ENCODE results near the gene USP30. TPM values are rescaled to one million over a fixed set of nuclear protein-coding genes. Genes with fewer than 3 reads are reported as not detected.
A peak's percentile ranks its signal among the peaks of the same experiment; 100 is the strongest.

USP30 gene
- polyA plus RNA-seq, 1 donor from 2014 or later, result 16.0 TPM

DNA sequence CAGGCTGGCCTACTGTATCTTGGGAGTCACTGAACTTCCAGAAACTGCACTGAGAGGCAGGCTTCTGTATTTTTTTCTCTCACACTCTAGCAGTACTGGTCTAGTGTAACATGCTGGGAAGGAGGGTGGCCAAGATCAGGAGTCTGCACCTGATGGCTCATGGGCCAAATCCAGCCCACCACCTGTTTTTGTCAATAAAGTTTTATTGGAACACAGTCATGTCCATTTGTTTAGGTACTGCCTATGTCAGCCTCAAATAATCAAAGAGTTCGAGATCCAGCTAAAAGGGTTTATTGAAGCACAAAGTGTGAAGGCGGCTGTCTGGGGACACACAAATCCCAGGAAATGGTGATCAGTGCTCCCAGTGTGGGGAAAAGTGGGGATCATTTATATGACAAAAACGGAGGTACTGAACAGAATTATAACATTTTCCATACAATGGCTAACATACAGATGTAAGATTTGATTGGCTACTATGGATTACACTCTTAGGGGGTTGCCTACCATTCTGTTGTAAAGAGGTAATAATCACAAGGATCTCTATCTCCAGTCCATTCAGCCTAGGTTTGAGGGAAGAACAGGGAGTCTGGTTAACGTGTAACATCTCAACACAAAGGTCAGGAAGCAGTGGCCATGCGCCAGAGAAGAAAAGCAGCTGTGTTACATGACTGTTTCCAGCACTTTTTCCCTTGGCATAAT lies 12.9 kb downstream of the USP30 start:
- no peaks in the 10 kb centered on the region for H3K9me3 Mint-ChIP-seq
- H3K4me1 Mint-ChIP-seq, result peaks cover 0 to 3% (median 1%) of the 10 kb centered on the region in 3 donors
- H3K36me3 Mint-ChIP-seq, result peaks cover 11% of the 10 kb centered on the region
- no peak overlapping the region for H3K27ac Mint-ChIP-seq
- H3K27me3 Mint-ChIP-seq, result no peaks in the 10 kb centered on the region
- no peak overlapping the region for H3K4me3 Mint-ChIP-seq

DNA sequence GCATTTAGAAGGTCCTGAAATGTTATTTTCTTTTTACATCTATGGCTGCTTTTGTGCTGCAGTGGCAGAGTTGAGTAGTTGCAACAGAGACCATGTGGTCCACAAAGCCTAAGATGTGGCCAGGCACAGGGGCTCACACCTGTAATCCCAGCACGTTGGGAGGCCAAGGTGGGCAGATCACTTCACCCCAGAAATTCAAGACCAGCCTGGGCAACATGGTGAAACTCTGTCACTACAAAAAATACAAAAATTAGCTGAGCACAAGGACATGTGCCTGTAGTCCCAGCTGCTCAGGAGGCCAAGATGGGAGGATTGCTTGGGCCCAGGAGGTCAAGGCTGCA lies 13.4 kb downstream of the USP30 start:
- peaks cover 0 to 3% (median 1%) of the 10 kb centered on the region in 3 donors for H3K4me1 Mint-ChIP-seq
- no peak overlapping the region for H3K4me3 Mint-ChIP-seq
- H3K27me3 Mint-ChIP-seq, result no peaks in the 10 kb centered on the region
- no peak overlapping the region for H3K27ac Mint-ChIP-seq
- H3K9me3 Mint-ChIP-seq, result no peaks in the 10 kb centered on the region
- H3K36me3 Mint-ChIP-seq, result peaks cover 14% of the 10 kb centered on the region

DNA sequence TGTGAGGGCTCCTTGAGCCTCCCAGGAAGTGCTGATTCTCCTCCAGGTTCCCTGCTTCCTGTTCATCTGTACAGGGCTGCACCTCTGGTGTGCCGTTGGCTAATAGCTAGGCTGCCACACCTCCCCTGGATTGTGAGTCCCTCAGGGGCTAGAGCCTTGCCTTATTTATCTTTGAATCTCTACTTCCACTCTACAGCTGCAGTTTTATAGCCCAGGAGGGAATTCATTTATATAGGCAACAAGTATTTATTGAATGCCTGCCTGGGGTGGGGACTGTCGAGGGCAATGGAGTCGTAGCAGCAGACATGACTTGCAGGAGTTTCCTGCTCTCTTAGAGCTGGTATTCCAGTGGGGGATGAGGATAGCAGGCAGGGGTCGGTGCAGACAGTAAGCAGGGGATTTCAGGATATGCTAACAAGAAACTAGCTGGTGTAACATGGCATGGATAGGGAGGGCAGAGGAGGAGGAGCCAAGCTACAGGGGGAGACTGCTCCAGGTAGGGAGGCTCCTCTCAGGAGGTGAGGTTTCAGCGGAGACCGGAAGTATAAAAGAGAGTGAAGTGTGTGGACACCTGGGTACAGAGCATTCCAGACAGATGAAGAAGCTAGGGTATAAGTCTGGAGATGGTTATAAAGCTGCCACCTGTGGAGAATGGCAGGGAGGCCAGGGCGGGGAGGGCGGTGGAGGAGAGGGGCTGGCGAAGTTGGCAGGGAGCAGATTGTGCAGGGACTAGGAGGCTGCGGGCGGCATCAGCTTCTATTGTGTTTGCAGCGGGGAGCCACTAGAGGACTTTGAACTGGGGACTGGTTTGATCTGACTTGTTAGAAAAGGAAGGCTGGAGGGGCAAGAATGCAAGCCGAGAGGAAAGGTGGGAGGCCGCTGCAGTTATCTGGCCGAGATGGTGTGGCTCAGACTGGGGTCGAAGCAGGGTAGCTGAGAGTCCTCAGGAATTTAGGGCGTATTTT lies 17.2 kb downstream of the USP30 start:
- peaks cover 13% of the 10 kb centered on the region for H3K36me3 Mint-ChIP-seq
- no peaks in the 10 kb centered on the region for H3K4me1 Mint-ChIP-seq
- H3K27me3 Mint-ChIP-seq, result no peaks in the 10 kb centered on the region
- peak overlapping the region in 1 of 4 donors; percentile 68 for H3K4me3 Mint-ChIP-seq
- H3K27ac Mint-ChIP-seq, result no peak overlapping the region
- no peaks in the 10 kb centered on the region for H3K9me3 Mint-ChIP-seq

DNA sequence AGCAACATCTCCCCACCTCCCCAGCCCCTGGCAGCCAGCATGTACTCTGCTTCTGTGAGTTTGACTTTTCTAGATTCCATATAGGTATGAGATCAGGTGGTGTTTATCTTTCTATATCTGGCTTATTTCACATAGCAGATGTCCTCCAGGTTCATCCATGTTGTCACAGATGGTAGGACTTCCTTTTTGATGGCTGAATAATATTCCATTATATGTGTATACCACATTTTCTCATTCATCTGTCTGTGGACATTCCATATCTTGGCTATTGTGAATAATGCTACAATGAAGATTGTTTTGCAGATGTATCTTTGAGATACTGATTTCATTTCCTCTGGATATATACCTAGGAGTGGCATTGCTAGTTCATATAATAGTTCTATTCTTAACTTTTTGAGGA lies 22.5 kb downstream of the USP30 start:
- peaks cover 2 to 14% (median 8%) of the 10 kb centered on the region in 3 donors for H3K9me3 Mint-ChIP-seq
- no peaks in the 10 kb centered on the region for H3K4me1 Mint-ChIP-seq

DNA sequence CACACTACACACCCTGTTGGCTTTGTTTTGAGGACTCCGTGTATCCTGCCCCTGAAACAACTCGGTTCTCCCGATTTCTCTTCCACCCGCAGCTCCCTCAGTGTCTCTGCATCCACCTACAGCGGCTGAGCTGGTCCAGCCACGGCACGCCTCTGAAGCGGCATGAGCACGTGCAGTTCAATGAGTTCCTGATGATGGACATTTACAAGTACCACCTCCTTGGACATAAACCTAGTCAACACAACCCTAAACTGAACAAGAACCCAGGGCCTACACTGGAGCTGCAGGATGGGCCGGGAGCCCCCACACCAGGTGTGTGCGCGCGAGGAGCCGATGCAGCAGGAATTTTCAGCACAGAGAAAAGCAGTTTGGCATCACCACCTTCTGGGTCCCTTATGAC lies 30.4 kb downstream of the USP30 start:
- H3K4me3 Mint-ChIP-seq, result no peak overlapping the region
- H3K9me3 Mint-ChIP-seq, result peaks cover 5 to 14% (median 6%) of the 10 kb centered on the region in 3 donors
- H3K27me3 Mint-ChIP-seq, result no peaks in the 10 kb centered on the region
- H3K36me3 Mint-ChIP-seq, result peaks cover 11% of the 10 kb centered on the region
- no peaks in the 10 kb centered on the region for H3K4me1 Mint-ChIP-seq
- no peak overlapping the region for H3K27ac Mint-ChIP-seq

More for the DNA sequence above, 22.5 kb downstream of the USP30 start:
- Mint-ChIP-seq H3K36me3 (peaks cover 35% of the 10 kb centered on the region), H3K4me3 (no peak overlapping the region), H3K27me3 (no peaks in the 10 kb centered on the region), H3K27ac (no peak overlapping the region)

DNA sequence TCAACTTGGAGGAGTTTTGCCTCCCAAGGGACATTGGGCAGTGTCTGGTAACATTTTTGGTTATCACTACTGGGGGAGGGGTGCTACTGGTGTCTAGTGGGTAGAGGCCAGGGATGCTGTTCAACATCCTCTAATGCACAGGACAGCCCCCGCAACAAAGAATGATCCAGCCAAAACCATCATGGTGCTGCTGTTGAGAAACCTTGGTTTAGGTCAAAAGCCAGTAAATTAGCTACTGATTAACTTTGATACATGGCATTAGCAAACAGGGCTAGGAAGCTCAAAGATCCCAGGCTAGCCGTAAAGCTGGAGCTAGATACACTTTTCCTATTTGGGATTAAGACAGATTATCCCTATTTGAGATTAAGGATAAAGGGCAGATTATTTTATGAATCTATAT lies 32.0 kb downstream of the USP30 start:
- no peaks in the 10 kb centered on the region for H3K27me3 Mint-ChIP-seq
- H3K27ac Mint-ChIP-seq, result no peak overlapping the region
- H3K4me3 Mint-ChIP-seq, result no peak overlapping the region
- H3K4me1 Mint-ChIP-seq, result no peaks in the 10 kb centered on the region
- peaks cover 2 to 4% (median 3%) of the 10 kb centered on the region in 3 donors for H3K9me3 Mint-ChIP-seq
- peaks cover 4% of the 10 kb centered on the region for H3K36me3 Mint-ChIP-seq

DNA sequence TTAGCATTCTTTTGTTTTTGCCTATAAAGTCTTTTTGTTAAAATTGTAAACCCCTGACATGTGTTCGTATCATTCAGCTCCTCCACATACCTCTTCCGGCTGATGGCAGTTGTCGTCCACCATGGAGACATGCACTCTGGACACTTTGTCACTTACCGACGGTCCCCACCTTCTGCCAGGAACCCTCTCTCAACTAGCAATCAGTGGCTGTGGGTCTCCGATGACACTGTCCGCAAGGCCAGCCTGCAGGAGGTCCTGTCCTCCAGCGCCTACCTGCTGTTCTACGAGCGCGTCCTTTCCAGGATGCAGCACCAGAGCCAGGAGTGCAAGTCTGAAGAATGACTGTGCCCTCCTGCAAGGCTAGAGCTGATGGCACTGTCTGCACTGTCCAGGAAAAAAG lies 33.2 kb downstream of the USP30 start:
- Mint-ChIP-seq H3K4me1 (peaks cover 0 to 3% (median 0%) of the 10 kb centered on the region in 3 donors), H3K36me3 (peaks cover 1% of the 10 kb centered on the region), H3K27ac (no peak overlapping the region)

DNA sequence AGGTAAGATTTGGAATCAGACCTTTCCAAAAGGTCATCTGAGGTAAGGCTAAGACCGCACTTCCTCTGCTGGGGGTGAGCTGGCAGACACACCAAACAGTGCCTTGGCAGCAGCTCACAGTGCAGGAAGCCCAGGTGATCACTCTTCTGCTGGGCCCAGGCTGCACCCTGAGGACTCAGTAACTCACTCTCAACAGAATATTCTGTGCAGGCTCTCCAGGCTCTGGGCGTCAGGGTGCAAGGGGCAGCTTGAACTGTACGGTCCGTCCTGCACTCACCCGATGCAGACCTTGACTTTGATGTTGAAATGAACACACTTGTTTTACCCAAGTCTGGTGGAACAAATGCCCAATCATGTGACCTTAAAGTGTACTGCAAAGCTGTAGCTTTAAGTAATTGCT lies 34.9 kb downstream of the USP30 start:
- Mint-ChIP-seq H3K36me3 (peaks cover 1% of the 10 kb centered on the region), H3K4me1 (peaks cover 6 to 13% (median 7%) of the 10 kb centered on the region in 3 donors), H3K27me3 (no peaks in the 10 kb centered on the region), H3K27ac (no peak overlapping the region), H3K9me3 (no peaks in the 10 kb centered on the region), H3K4me3 (no peak overlapping the region)

More for the DNA sequence above, 33.2 kb downstream of the USP30 start:
- Mint-ChIP-seq H3K27me3 (no peaks in the 10 kb centered on the region), H3K4me3 (no peak overlapping the region), H3K9me3 (no peaks in the 10 kb centered on the region)

DNA sequence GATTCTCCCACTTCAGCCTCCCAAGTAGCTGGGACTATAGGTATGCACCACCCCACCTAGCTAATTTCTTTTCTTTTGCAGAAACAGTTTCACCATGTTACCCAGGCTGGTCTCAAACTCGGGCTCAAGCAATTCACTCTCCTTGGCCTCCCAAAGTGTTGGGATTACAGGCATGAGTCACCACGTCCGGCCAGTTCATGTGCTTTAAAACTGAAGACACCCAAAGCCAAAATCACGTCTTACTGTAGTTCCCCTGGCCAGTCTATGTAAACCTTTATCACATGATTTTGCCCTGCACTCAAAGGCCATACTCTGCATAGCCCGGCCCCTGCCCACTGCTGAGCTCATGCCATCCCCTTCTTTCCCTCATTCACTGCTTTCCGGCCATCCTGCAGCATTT lies 36.4 kb downstream of the USP30 start:
- Mint-ChIP-seq H3K9me3 (no peaks in the 10 kb centered on the region), H3K27me3 (no peaks in the 10 kb centered on the region), H3K4me3 (no peak overlapping the region), H3K4me1 (peaks cover 19 to 25% (median 20%) of the 10 kb centered on the region in 3 donors), H3K27ac (peak overlapping the region in 1 of 3 donors; percentile 27), H3K36me3 (no peaks in the 10 kb centered on the region)

DNA sequence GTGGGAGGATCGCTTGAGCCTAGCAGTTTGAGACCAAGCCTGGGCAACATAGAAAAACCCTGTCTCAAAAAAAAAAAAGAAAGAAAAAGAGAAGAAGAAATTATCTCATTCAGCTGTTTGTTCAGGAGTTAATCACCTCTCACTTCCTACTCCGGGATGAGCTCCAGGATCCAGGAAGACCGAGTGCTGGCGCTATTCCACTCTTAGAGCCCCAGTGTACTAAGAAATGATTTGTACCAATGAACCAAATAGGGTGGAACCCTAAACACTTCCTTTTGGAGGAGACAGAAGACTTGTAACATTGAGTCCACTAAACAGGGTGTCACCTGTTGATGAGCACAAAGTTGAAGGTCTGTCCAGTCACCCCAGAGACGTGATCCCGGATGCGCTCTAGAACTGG lies 37.3 kb downstream of the USP30 start:
- peak overlapping the region in 1 of 4 donors; percentile 73 for H3K4me3 Mint-ChIP-seq
- no peaks in the 10 kb centered on the region for H3K36me3 Mint-ChIP-seq
- no peak overlapping the region for H3K27ac Mint-ChIP-seq

DNA sequence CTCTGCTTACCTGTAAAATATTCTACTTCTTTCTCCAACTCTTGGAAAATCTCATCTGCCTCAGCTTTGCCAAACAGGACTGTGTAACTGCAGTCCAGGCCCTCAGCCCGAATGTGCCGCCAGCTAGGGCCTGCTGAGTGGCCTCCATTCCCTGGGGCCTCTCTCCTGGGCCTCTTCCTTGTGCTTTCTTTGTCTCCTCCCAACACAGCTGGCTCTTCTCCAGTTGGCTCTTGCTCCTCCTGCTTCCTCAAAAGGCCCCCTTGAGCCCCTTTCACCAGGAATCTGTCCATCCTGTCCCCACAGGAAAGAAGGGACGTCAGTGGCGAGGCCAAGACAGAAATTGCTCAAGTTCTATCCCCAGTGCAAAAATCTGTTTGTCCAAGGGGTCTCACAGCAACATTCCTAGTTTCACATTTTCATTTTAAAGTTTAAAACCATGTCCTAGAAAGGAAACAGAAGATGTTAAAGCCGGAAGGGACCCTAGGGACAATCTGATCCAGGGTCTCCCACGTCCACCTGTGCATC lies 40.2 kb downstream of the USP30 start:
- no peaks in the 10 kb centered on the region for H3K27me3 Mint-ChIP-seq
- peaks cover 20 to 32% (median 30%) of the 10 kb centered on the region in 3 donors for H3K4me1 Mint-ChIP-seq
- H3K9me3 Mint-ChIP-seq, result no peaks in the 10 kb centered on the region
- peak overlapping the region; percentile 87 to 96 (median 89) for H3K27ac Mint-ChIP-seq
- no peaks in the 10 kb centered on the region for H3K36me3 Mint-ChIP-seq
- peak overlapping the region; percentile 86 to 95 (median 92) for H3K4me3 Mint-ChIP-seq

More for the DNA sequence above, 37.3 kb downstream of the USP30 start:
- Mint-ChIP-seq H3K9me3 (no peaks in the 10 kb centered on the region), H3K4me1 (peaks cover 20 to 31% (median 25%) of the 10 kb centered on the region in 3 donors), H3K27me3 (no peaks in the 10 kb centered on the region)

DNA sequence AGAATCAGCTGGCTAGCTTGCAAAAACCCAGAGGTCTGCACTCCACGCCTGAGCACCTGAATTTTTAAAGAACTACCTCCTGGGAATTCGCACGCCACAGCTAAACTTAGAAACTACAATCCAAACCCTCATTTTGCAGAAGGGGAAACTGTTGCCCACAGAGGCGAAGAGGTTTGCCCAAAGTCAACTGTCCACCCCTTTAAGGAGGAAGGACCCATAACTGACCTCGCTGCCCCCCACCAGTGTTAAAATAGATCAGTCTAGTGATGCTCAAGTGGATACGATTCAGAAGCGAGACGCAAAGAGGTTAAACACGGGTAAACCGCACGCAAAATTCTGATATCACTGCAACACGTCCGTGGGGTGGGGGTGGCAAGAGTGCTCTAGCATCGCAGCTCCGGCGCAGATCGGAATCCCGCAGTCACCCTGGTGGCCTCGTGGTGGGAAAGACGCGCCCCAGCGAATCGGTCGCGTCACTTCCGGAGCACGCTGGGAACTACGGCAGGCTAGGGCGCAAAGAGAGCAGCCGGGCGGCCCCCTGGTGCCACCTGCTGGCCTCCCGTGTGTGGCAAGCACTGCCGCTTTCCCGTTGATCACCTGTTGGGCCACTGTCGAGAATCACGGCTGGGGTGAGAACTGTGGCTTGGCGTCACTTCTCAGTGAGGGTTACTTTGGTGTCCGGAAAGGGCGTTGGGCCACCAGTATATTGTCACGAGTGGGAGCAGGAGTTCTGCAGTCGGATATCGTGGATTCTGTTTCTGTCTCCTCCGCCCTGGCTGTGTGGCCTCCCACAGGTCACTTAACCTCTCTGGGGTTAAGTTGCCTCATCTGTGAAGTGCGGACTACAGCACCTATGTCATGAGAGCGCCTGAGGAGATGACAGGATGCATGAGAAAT lies 40.9 kb downstream of the USP30 start, which contains the start of gene ALKBH2:
TSS of gene ALKBH2 (minus strand) at position 451 of the 897 bp plus-strand sequence. CDS start 686 bp downstream, outside the sequence.
- Mint-ChIP-seq H3K36me3 (no peaks in the 10 kb centered on the region), H3K9me3 (no peaks in the 10 kb centered on the region), H3K27ac (peak within 1 kb of the TSS; percentile 87 to 96 (median 89)), H3K4me1 (peaks cover 20 to 36% (median 33%) of the 10 kb centered on the region in 3 donors), H3K4me3 (peak within 1 kb of the TSS; percentile 86 to 95 (median 92)), H3K27me3 (no peaks in the 10 kb centered on the region)

DNA sequence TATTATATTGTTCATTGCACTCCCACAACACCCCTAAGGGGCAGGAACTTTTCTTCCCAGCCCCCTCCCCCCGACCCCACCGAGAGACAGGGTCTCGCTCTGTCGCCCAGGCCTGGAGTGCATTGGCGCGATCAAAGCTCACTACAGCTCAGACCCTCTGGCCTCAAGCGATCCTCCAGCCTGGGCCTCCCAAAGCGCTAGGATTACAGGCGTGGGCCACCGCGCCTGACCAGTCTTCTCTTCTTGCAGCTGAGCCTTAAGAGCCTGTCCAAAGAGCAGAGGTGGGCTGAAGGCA lies 44.7 kb downstream of the USP30 start:
- Mint-ChIP-seq H3K9me3 (no peaks in the 10 kb centered on the region), H3K36me3 (no peaks in the 10 kb centered on the region), H3K27me3 (no peaks in the 10 kb centered on the region), H3K27ac (peak overlapping the region in 1 of 3 donors; percentile 83), H3K4me3 (peak overlapping the region in 2 of 4 donors; percentile 94 to 95), H3K4me1 (peaks cover 28 to 46% (median 33%) of the 10 kb centered on the region in 3 donors)

DNA sequence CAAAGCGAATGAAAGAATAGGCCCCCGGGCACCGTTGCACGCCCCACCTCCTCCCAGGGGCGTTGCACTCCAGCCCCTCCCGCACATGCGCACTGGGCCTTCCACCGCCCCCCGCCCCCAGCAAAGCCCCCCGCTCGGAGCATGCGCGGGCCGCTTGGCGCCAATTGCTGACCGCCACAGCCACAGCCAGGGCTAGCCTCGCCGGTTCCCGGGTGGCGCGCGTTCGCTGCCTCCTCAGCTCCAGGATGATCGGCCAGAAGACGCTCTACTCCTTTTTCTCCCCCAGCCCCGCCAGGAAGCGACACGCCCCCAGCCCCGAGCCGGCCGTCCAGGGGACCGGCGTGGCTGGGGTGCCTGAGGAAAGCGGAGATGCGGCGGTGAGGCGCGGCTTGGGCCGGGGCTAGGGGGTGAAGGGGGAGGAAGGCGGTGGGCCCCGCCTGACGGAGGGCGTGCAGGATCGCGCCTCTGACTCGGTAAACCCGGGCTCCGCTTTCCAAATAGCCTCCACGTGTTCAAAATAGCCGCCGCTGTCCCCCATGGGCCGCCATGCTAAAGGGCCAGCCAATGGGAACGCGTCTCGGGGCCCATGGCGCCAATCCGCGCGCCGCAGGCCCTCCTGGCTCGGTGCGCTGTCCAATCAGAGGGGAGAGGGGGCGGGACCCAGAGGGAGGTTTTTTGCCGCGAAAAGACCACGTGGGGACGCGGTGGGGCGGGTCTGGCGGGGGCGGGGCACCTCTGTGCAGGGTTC lies 45.2 kb downstream of the USP30 start, which contains the start of gene UNG:
TSS of gene UNG (plus strand) at position 163 of the 748 bp plus-strand sequence. CDS start at position 246, 83 bp downstream.
- Mint-ChIP-seq H3K9me3 (no peaks in the 10 kb centered on the region), H3K4me3 (peak within 1 kb of the TSS; percentile 84 to 95 (median 94)), H3K36me3 (no peaks in the 10 kb centered on the region), H3K4me1 (peaks cover 23 to 41% (median 28%) of the 10 kb centered on the region in 3 donors), H3K27me3 (no peaks in the 10 kb centered on the region), H3K27ac (peak within 1 kb of the TSS in 2 of 3 donors; percentile 83 to 91)
